ENCODE results near the gene SUPT4H1. TPM values are rescaled to one million over a fixed set of nuclear protein-coding genes. Genes with fewer than 3 reads are reported as not detected.

Gene SUPT4H1
- total and polyA plus RNA-seq, 9 of the 15 experiments (the other 6 are each of a cell fraction or from before 2014, with no cell fraction given), result 62.1 to 320 (median 117) TPM

- TF ChIP-seq MITF (IDR thresholded peaks at IDR 0.05) (no peak), NFIC (IDR thresholded peaks at IDR 0.05) (peak; percentile 23; the same call in 1 of the 2 replicates), ZNF561 (CRISPR knock-in tag; conservative IDR thresholded peaks at IDR 0.05) (no peak), KLF13 (tag; IDR thresholded peaks at IDR 0.05; ENCODE audit: borderline replicate concordance, low read depth) (no peak), CC2D1A (IDR thresholded peaks at IDR 0.05) (no peak), HOXB6 (CRISPR knock-in tag; IDR thresholded peaks at IDR 0.05; ENCODE audit: borderline replicate concordance) (no peak), HMGN3 (IDR thresholded peaks at IDR 0.05; ENCODE audit: borderline replicate concordance, extremely low read depth, insufficient read length, low read depth, low read length) (peak; percentile 96), HNRNPLL (IDR thresholded peaks at IDR 0.05; ENCODE audit: low read depth, low read length, poor library complexity, severe bottlenecking) (peak; percentile 22), ZNF584 (CRISPR knock-in tag; IDR thresholded peaks at IDR 0.05; ENCODE audit: low read depth) (peak; percentile 82; the same call in 1 of the 2 replicates), CREB3 (tag; conservative IDR thresholded peaks at IDR 0.05; ENCODE audit: low read depth) (peak; percentile 48; the same call in 1 of the 2 replicates), HES1 (IDR thresholded peaks at IDR 0.05; ENCODE audit: low read depth) (peak; percentile 19; the same call in 1 of the 2 replicates), MAZ (CRISPR knock-in tag; conservative IDR thresholded peaks at IDR 0.05 in 1 of 2, IDR thresholded peaks at IDR 0.05 in 1 of 2) (peak; percentile 82 to 86), CEBPZ (IDR thresholded peaks at IDR 0.05; ENCODE audit: borderline replicate concordance, low read depth, low read length) (no peak), FOXM1 (IDR thresholded peaks at IDR 0.05; ENCODE audit: low read depth) (peak; percentile 53), FOXM1 (CRISPR knock-in tag; IDR thresholded peaks at IDR 0.05; ENCODE audit: low read depth) (no peak), SRSF3 (IDR thresholded peaks at IDR 0.05; ENCODE audit: insufficient read depth, low read length) (no peak), ZNF778 (CRISPR knock-in tag; IDR thresholded peaks at IDR 0.05) (no peak), KDM4B (IDR thresholded peaks at IDR 0.05; ENCODE audit: borderline replicate concordance in 2 of 2, low read depth in 1 of 2) (0 out of 4 replicates have a peak, but pooled peaks of 1 of the 2 experiments have one; percentile 29), FOXK1 (CRISPR knock-in tag; IDR thresholded peaks at IDR 0.05; ENCODE audit: borderline replicate concordance) (peak; percentile 87; the same call in 1 of the 2 replicates)
Observed at GRCh38 chr17:58337600-58338453, 14.2 kb downstream of the SUPT4H1 start (continued).
